Measurements from ENCODE around the gene METTL24. TPM values are rescaled to one million over a fixed set of nuclear protein-coding genes. Genes with fewer than 3 reads are reported as not detected.

METTL24 gene
- total RNA-seq, 2 donors from 2014 or later: 0.96 to 3.0 TPM

Other genes with a start within 250 kb of the METTL24 start
- 10 to 100 TPM in 1 of 2 donors, 1 to 10 TPM in 1; 8.0 to 56.8 TPM for gene WASF1, start 178.7 kb downstream of the METTL24 start, total RNA-seq
- 10 to 100 TPM; 15.8 to 20.4 TPM for gene CDC40, start 177.9 kb downstream of the METTL24 start, total RNA-seq
- gene DDO, start 57.2 kb upstream of the METTL24 start, total RNA-seq: 1 to 10 TPM in 1 of 2 donors, under 1 TPM in 1; 0.41 to 2.1 TPM
- 1 to 10 TPM in 1 of 2 donors, not detected in 1; 2.7 TPM for gene SLC22A16, start 118.3 kb upstream of the METTL24 start, total RNA-seq

Data from prostate gland (tissue), 2 donors.